GM12878 (cell line): ENCODE measurements around the gene UNC93A.

Source experiments
- CEBPB ChIP-seq, 2 experiments: fragments of 150-350 bp in 1 of 2; IDR thresholded peaks; 2 replicates each; pipeline ENCODE4 v1.6.1; 2012 to 2014; ENCODE audit warnings: low read depth in 2 of 2, low read length in 2 of 2, borderline replicate concordance in 1 of 2, inconsistent platforms in 1 of 2
- CTCF ChIP-seq, 3 experiments: IDR thresholded peaks in 2 of 3; conservative IDR thresholded peaks in 1 of 3; 2 replicates each; pipeline ENCODE4 v1.5.1; 2011; ENCODE audit warnings: low read depth in 3 of 3, low read length in 3 of 3, mild to moderate bottlenecking in 3 of 3, control low read depth in 2 of 3, moderate library complexity in 2 of 3, inconsistent platforms in 1 of 3, mixed read lengths in 1 of 3; ENCODE audit not compliant: control insufficient read depth in 2 of 3, insufficient read depth in 1 of 3; ENCODE audit errors: extremely low read depth in 1 of 3
- EZH2 ChIP-seq: IDR thresholded peaks from 2 replicates; pipeline ENCODE4 v1.6.1; 2012; ENCODE audit warnings: low read depth, mild to moderate bottlenecking, control low read depth, inconsistent platforms, low read length, borderline replicate concordance; ENCODE audit not compliant: control insufficient read depth
- FOS ChIP-seq: IDR thresholded peaks from 3 replicates; pipeline ENCODE4 v1.6.1; 2011; ENCODE audit warnings: borderline replicate concordance; ENCODE audit not compliant: insufficient read length; ENCODE audit errors: extremely low read depth
- NRF1 ChIP-seq: conservative IDR thresholded peaks from 2 replicates; pipeline ENCODE4 v1.6.1; 2011; ENCODE audit warnings: mild to moderate bottlenecking, low read depth, low read length, improper control_type of control experiment
- POLR2A ChIP-seq: IDR thresholded peaks from 2 replicates; pipeline ENCODE4 v1.6.1; 2011; ENCODE audit warnings: low read depth, mild to moderate bottlenecking, low read length
- POLR2AphosphoS5 ChIP-seq: IDR thresholded peaks from 2 replicates; pipeline ENCODE4 v1.6.1; 2011; ENCODE audit warnings: mild to moderate bottlenecking, low read length, inconsistent platforms
- RCOR1 ChIP-seq: conservative IDR thresholded peaks from 2 replicates; pipeline ENCODE4 v1.6.1; 2012; ENCODE audit warnings: low read depth, low read length, improper control_type of control experiment
- SMARCA5 ChIP-seq: fragments of 450-650 bp; IDR thresholded peaks from 2 replicates; pipeline ENCODE4 v1.6.1; 2017; ENCODE audit warnings: mild to moderate bottlenecking
- SMC3 ChIP-seq: IDR thresholded peaks from 2 replicates; pipeline ENCODE4 v1.6.1; 2011; ENCODE audit warnings: low read length, improper control_type of control experiment, borderline replicate concordance
- SRF ChIP-seq, 2 experiments: IDR thresholded peaks; 2 replicates each; pipeline ENCODE4 v1.6.1; 2011; ENCODE audit warnings: low read depth in 2 of 2, low read length in 2 of 2, mild to moderate bottlenecking in 1 of 2, moderate library complexity in 1 of 2
- TCF12 ChIP-seq: IDR thresholded peaks from 2 replicates; pipeline ENCODE4 v1.6.1; 2011; ENCODE audit warnings: low read depth, mild to moderate bottlenecking, low read length
- ZBTB33 ChIP-seq: fragments of 450-650 bp; IDR thresholded peaks from 2 replicates; pipeline ENCODE4 v1.6.1; 2017; ENCODE audit warnings: mild to moderate bottlenecking

GRCh38 chr6:167305796-167306195, 14.7 kb downstream of the UNC93A start:
- TF ChIP-seq POLR2A (no peak), POLR2AphosphoS5 (no peak), FOS (no peak), EZH2 (no peak), SMARCA5 (no peak), CEBPB (IDR thresholded peaks at IDR 0.05; ENCODE audit: borderline replicate concordance in 1 of 2, low read depth in 2 of 2, low read length in 2 of 2) (no peak), ZBTB33 (no peak), TCF12 (no peak), RCOR1 (no peak), CTCF (IDR thresholded peaks at IDR 0.05 in 2 of 3, conservative IDR thresholded peaks at IDR 0.05 in 1 of 3; ENCODE audit: control insufficient read depth in 2 of 3, extremely low read depth in 1 of 3, insufficient read depth in 1 of 3, low read depth in 3 of 3, low read length in 3 of 3) (no peak), SMC3 (no peak), NRF1 (no peak), SRF (IDR thresholded peaks at IDR 0.05; ENCODE audit: low read depth in 2 of 2, low read length in 2 of 2) (no peak)
